Islet of Langerhans (tissue), 1 donor: Measurements from ENCODE around the gene PADI6.
"Not testable (repeated sequence)": the region's sequence is repeated elsewhere in the genome, so short reads cannot be mapped to it uniquely, and the experiment has no call there.

Experiments
- FAIRE-seq: peaks from one replicate; lab custom pipeline; 2011; peaks lifted over from hg19 to GRCh38; lab: Jason Lieb, UNC

Gene PADI6

DNA sequence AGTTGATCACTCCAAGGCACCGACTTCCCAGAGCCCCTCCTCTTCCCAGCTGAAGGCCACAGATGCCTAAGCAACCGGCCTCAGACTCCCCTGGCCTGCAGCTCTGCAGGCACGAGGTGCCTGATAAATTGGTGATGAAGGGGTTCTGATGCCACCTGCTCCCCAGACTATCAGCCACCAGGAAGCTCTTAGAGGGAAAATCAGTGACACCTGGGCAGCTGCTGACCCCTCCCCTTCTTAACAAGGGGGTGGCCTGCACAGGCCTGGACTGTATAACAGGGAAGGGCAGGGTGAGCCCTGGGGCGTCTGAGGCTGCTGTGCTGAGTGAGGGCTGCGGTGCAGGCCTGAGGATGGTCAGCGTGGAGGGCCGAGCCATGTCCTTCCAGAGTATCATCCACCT is at the start of gene PADI6:
Gene PADI6 (plus strand): TSS at position 301 of the 400 bp plus-strand sequence. CDS start 50 bp downstream, at position 351.
- FAIRE-seq, result no peak

DNA sequence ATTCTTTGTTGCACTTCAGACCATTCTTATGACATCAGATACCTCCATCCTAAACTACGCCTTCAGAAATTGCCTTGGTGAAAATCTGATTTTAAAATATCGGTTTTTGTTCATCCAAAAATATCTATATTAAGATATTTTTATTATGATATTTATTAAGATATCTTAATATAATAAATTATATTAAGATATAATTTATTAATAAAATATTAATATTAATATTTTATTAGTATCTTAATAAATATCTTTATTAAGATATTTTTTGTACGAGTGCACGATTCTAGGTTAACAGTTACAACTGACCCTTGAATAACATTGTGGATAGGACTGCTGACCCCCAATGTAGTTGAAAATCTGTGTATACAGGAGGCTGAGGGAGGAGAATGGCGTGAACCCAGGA is 43.1 kb upstream of the PADI6 start:
- FAIRE-seq, result no peak

DNA sequence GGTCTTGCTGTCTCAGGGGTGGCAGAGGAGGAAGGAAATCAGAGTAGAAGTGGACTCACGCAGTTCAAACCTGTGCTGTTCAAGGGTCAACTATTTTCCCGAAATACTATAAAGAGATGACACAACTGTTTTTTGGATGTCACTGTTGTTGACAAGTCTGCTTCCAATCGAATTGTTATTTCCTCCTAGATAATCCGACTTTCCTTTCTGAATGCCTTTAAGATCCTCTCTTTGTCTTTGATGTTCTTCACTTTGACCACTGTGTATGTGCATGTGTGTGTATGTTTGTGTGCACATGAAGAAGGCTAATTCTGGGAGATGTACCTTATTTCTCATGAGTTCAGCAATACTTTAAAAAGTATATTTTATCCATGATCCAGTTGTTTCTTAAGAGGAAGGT is 42.4 kb upstream of the PADI6 start:
- no peak for FAIRE-seq

DNA sequence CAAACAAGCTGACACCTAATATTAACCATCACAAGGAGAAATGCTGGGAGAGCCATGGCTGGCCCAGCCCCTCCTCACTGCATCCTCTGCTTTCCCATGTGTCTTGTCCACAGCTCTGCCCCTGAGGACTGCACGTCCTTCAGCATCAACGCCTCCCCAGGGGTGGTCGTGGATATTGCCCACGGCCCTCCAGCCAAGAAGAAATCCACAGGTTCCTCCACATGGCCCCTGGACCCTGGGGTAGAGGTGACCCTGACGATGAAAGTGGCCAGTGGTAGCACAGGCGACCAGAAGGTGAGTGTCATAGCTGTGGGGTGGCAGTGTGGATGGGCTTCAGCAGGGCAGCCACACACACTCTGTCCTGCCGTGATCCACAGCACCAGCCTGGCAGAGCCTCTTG is 41.1 kb upstream of the PADI6 start:
- no peak for FAIRE-seq

GRCh38 chr1:17333081-17333480 is 38.9 kb upstream of the PADI6 start:
- FAIRE-seq, result no peak

DNA sequence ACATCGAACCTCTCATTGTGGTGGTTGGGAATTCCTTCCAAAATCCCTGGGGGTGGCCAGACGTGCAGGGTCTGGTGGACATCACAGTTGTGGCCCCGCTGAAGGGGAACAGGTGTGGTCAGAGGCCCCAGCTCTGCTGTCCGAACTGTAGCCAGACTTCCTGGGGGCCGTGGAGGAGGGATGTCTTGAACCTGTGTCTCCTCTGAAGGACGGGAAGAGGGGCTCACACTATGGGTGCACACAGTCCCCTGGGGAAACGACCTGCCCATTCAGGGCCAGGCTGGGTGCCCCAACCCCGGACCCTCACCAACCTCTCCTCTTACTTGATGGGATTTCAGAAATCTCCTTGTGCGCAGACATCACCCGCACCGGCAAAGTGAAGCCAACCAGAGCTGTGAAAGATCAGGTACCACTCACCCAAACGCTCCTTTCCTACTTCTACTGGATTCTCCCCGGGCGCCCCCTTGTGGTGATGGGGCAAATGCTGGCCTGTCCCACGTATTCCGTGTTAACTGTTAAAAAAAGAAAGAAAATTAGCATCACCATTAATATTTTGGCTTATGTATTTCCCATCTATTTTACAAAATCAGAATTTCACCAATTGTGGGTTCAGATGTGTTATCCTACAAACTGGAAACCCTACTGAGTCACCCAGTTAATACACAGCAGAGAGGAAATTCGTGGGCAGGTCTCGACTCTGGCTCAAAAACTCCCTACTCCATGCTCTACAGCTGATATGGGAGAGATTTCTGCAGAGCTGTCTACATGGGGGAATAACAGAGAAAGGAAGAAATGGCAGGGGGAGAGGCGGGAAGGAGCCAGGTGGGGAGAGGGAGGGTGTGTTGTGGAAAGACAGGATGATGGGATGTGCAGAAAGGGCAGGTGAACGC is 35.9 kb upstream of the PADI6 start:
- no peak for FAIRE-seq

GRCh38 chr1:17338706-17339493 is 33.1 kb upstream of the PADI6 start:
- no peak for FAIRE-seq

DNA sequence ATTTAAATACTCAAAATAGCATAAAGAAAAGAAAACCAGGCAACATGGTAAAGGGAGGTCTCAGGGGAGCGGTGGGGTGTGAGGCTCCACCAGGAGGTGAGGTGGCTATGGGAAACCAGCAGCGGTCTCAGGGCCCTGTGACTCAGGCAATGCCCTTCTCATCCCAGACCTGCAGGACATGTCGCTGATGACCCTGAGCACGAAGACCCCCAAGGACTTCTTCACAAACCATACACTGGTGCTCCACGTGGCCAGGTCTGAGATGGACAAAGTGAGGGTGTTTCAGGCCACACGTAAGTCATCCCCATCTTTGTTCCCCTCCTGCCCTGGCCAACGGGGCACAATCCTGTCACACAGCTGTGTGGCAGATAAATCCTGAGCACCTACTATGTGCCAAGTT is 32.5 kb upstream of the PADI6 start:
- no peak for FAIRE-seq

DNA sequence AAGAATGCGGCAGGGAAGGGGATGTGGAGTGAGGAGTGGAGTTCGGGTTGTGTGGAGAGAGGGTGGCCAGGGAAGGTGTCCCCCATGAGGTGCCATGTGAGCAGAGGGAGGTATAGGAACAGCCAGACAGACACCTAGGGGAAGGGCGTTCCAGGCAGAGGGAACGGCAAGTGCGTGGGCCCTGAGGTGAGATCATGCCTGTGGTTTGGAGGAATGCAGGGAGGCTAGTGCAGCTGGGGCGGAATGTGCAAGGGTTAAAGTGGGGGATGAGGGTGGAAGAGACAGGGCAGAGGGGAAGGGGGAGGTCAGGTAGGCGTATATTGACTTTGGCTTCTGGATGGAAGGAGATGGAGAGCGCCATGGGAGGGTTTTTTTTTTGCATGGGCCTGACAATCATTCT is 31.6 kb upstream of the PADI6 start:
- no peak for FAIRE-seq

GRCh38 chr1:17342014-17342441 is 30.0 kb upstream of the PADI6 start:
- no peak for FAIRE-seq

DNA sequence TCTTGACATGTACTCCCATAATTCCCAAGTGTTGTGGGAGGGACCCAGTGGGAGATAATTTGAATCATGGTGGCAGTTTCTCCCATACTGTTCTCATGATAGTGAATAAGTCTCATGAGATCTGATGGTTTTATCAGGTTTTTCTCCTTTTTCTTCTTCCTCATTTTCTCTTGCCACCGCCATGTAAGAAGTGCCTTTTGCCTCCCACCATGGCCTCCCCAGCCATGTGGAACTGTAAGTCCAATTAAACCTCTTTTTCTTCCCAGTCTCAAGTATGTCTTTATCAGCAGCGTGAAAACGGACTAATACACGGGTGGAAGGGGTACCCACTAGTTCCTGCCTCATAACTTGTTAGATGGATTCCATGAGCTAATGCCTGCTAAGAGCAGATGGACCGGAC is 26.5 kb upstream of the PADI6 start:
- FAIRE-seq, result not testable (repeated sequence)

DNA sequence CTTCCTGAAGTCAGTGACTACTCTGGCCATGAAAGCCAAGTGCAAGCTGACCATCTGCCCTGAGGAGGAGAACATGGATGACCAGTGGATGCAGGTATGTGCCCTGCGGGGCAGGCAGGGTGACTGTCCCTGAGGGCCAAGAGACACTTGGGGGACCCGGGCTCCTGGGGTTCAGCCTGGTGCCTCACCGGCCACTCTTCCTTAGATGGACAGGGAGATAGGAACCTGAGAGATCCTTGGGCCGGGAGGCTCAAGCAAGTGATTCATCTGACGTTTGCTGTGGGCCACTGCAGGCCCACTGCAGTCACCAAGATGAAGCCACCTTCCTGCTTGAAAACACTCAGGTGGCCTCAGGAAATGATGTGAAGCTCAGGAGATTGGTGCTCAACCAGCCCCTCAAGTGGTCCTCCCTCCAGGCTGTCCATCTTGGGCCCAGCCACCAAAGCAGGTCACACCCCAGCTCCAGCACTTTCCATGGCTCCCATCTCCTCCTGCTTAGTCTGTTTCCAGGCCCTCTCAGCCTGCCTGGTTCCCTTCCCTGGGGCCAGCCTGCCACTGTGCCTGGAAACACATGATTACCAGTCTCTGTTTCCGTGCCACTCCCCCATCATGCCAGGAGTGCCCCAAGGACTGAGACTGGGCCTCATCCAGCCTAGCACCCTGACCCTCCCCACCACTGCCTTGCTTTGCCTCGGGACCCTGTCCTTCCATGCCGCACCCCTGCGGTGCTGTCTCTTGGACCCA is 25.8 kb upstream of the PADI6 start:
- no peak for FAIRE-seq

DNA sequence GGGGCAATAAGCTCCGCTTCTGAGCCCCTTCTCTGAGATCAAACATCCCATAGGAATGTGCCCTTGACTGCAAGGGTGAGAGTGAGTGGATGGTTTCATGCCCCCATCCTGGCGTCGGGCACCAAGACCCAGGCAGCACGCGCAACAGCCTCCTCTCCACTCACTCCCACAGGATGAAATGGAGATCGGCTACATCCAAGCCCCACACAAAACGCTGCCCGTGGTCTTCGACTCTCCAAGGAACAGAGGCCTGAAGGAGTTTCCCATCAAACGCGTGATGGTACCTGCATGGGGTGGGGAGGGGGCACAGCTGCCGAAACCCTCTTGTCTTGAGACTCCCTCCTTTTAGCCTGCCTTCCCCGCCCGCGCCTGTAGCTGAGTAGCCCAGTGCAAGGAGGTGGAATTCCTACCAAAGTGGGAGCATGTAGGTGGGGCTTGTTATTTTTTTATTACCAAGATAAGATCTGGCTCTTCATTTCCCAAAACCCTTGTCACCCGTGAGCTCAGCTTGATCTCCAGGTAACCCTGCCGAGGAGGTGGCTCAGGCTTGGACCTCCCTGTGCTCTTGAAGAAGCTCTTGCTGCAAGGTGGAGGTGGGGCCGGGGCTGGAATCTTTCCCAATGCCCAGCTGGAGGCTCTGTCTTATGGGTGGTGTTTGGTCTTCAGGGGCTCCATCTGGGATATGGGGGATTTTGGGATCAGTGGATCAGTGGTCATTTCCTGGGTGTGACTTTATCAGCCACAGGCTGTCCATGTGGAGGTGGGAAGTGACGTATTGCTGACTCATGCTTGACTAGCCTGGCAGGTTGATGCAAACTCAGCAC is 24.0 kb upstream of the PADI6 start:
- FAIRE-seq, result no peak

- FAIRE-seq, result no peak
Measured at GRCh38 chr1:17348593-17349234, 23.3 kb upstream of the PADI6 start.

DNA sequence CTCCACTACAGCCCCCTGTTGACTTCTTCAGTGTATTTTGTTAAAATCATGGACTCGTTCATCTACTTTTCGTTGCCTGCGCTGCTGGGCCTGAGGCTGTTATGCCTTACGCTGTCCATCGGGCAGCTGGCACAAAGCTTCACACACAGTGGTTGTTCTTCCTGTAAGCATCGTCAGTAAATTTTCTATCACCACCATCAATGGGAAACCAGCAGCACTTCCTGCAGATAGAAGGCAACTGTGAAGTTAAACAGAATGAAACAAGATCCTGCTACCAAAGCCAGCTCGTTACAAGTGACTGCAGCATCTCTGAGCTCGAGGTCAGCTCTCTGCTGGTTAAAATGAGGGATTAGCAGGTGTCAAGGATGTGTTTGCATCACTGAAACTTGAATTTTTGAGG is 21.9 kb upstream of the PADI6 start:
- FAIRE-seq, result no peak

GRCh38 chr1:17350928-17351446 is 21.0 kb upstream of the PADI6 start:
- no peak for FAIRE-seq

GRCh38 chr1:17351598-17352324 is 20.2 kb upstream of the PADI6 start:
- FAIRE-seq, result no peak

- no peak for FAIRE-seq
Measured at GRCh38 chr1:17352419-17352909, 19.5 kb upstream of the PADI6 start.

- no peak for FAIRE-seq
Measured at GRCh38 chr1:17355898-17356297, 16.1 kb upstream of the PADI6 start.

DNA sequence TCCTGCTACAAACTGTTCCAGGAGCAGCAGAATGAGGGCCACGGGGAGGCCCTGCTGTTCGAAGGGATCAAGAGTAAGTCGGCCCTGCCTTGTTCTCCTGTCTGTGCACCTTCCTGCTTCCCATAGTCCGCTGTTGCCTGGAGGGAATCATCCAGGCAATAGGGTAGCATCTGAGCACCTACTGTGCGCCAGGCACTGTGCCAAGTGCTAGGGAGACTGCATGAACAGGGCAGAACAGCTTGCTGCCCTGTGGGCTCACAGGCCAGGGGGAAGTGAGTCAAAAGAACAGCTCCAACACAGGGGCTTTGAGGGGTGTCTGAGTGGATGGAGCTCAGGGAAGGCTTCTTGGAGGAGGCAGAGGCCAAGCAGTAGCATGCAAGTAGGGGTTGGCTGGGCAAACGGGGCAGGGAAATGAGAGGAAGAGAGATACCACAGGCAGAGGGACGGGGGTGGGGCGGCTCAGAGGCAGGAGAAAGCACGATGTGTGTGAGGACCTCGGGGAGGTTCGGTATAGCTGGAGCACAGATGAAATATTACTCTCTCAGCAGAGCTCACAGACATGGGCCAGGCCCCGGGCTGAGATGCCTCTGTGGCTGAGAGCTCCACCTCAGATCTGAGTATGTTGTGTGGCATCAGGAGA is 15.5 kb upstream of the PADI6 start:
- no peak for FAIRE-seq
